ENCODE results near the gene SYNE1.

Gene SYNE1

DNA sequence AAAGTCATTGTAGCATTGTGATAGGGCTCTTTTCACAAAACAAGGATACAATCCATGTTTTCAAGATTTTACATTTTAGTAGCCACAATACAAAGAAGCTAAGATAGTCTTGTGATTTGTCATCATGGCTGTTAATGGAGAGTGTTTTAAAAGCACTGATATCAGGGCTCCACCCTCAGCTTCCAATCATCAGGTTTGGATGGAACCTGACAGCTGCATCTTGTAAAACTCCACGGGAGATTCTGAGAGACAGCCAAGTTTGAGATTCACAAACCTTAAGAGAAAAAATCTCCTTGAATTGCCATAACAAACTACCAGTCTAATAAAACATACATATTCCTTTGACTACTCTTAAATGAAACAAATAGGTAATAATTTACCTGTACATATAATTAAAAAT is 549.5 kb downstream of the SYNE1 start:
- peaks cover 1% of the 10 kb centered on the region for H3K79me2 ChIP-seq (ENCODE audit: control insufficient read depth, insufficient read depth, low read length, poor library complexity)
- no peak overlapping the region for H3K4ac ChIP-seq (ENCODE audit: low read depth, low read length)
- H2BK120ac ChIP-seq (ENCODE audit: insufficient read depth, low read length, poor library complexity): no peak overlapping the region
- no peak overlapping the region for H2AK5ac ChIP-seq (ENCODE audit: low read length)
- no peak overlapping the region for H4K91ac ChIP-seq (ENCODE audit: low read depth, low read length)
- H2AFZ ChIP-seq (ENCODE audit: insufficient read depth, low read length, poor library complexity): no peak overlapping the region
- H3K18ac ChIP-seq (ENCODE audit: low read length): no peak overlapping the region
- H2BK5ac ChIP-seq (ENCODE audit: low read depth, low read length, poor library complexity): no peak overlapping the region
- no peaks in the 10 kb centered on the region for H3K79me1 ChIP-seq (ENCODE audit: low read length)
- no peak for DNase-seq
- H3K4me2 ChIP-seq (ENCODE audit: low read length): no peak overlapping the region
- no peaks in the 10 kb centered on the region for H3K9me3 ChIP-seq (ENCODE audit: insufficient read depth, low read depth, low read length)
- H4K8ac ChIP-seq (ENCODE audit: low read depth, low read length): no peak overlapping the region
- no peak overlapping the region for H3K9ac ChIP-seq (ENCODE audit: low read length)
- H4K12ac ChIP-seq (ENCODE audit: low read depth, low read length): no peak overlapping the region
- no peaks in the 10 kb centered on the region for H3K27me3 ChIP-seq (ENCODE audit: insufficient read depth, low read length)
- no peaks in the 10 kb centered on the region for H3K36me3 ChIP-seq (ENCODE audit: control insufficient read depth in 1 of 2, insufficient read depth in 2 of 2, low read length in 2 of 2)
- peaks cover 3 to 7% of the 10 kb centered on the region in 2 experiments for H3K4me1 ChIP-seq (ENCODE audit: control insufficient read depth in 1 of 2, insufficient read depth in 2 of 2, low read length in 2 of 2)
- H3K4me3 ChIP-seq (ENCODE audit: low read depth, low read length): no peak overlapping the region
- no CpG with 5 or more reads among the region's 1 CpG for WGBS (ENCODE audit: extremely low coverage, insufficient coverage, insufficient read length)
- no peak overlapping the region for H3K14ac ChIP-seq (ENCODE audit: low read length)
- no peak overlapping the region for H3K23ac ChIP-seq (ENCODE audit: low read length)
- no peak overlapping the region for H2BK12ac ChIP-seq (ENCODE audit: low read length)
- no peak overlapping the region for H3K27ac ChIP-seq (ENCODE audit: low read depth, low read length)

DNA sequence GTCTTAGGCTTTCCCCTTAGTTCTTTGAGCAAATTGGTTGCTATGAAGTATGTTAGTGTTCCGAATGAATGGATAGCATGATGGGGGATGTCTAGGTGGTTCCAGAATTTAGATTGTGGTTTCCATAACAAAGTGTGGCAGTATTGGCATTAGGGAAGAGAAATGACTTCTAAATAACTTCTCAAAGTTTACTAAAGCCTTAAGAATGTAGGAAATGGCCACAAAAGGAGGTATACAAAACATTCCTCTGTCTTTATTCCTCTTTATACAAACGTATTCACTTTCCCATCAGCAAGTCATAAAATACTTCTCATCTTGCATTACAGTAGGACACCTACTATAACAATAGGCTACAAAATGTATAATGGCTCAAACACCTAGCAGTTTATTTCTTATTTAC is 550.1 kb downstream of the SYNE1 start:
- Histone ChIP-seq H3K36me3 (ENCODE audit: control insufficient read depth in 1 of 2, insufficient read depth in 2 of 2, low read length in 2 of 2) (no peaks in the 10 kb centered on the region), H3K9me3 (ENCODE audit: insufficient read depth, low read depth, low read length) (no peaks in the 10 kb centered on the region), H3K79me2 (ENCODE audit: control insufficient read depth, insufficient read depth, low read length, poor library complexity) (peaks cover 1% of the 10 kb centered on the region), H4K12ac (ENCODE audit: low read depth, low read length) (no peak overlapping the region), H3K18ac (ENCODE audit: low read length) (no peak overlapping the region), H2AFZ (ENCODE audit: insufficient read depth, low read length, poor library complexity) (no peak overlapping the region), H3K4me3 (ENCODE audit: low read depth, low read length) (no peak overlapping the region), H3K27ac (ENCODE audit: low read depth, low read length) (no peak overlapping the region), H2BK12ac (ENCODE audit: low read length) (no peak overlapping the region), H4K91ac (ENCODE audit: low read depth, low read length) (no peak overlapping the region), H3K23ac (ENCODE audit: low read length) (no peak overlapping the region), H3K27me3 (ENCODE audit: insufficient read depth, low read length) (no peaks in the 10 kb centered on the region), H3K4ac (ENCODE audit: low read depth, low read length) (no peak overlapping the region), H2BK120ac (ENCODE audit: insufficient read depth, low read length, poor library complexity) (no peak overlapping the region), H3K9ac (ENCODE audit: low read length) (no peak overlapping the region), H3K4me1 (ENCODE audit: control insufficient read depth in 1 of 2, insufficient read depth in 2 of 2, low read length in 2 of 2) (peaks cover 3 to 7% of the 10 kb centered on the region in 2 experiments), H2AK5ac (ENCODE audit: low read length) (no peak overlapping the region), H3K14ac (ENCODE audit: low read length) (no peak overlapping the region), H3K79me1 (ENCODE audit: low read length) (no peaks in the 10 kb centered on the region), H4K8ac (ENCODE audit: low read depth, low read length) (no peak overlapping the region), H3K4me2 (ENCODE audit: low read length) (no peak overlapping the region), H2BK5ac (ENCODE audit: low read depth, low read length, poor library complexity) (no peak overlapping the region)
- no peak for DNase-seq
- no CpG with 5 or more reads among the region's 2 CpGs for WGBS (ENCODE audit: extremely low coverage, insufficient coverage, insufficient read length)

DNA sequence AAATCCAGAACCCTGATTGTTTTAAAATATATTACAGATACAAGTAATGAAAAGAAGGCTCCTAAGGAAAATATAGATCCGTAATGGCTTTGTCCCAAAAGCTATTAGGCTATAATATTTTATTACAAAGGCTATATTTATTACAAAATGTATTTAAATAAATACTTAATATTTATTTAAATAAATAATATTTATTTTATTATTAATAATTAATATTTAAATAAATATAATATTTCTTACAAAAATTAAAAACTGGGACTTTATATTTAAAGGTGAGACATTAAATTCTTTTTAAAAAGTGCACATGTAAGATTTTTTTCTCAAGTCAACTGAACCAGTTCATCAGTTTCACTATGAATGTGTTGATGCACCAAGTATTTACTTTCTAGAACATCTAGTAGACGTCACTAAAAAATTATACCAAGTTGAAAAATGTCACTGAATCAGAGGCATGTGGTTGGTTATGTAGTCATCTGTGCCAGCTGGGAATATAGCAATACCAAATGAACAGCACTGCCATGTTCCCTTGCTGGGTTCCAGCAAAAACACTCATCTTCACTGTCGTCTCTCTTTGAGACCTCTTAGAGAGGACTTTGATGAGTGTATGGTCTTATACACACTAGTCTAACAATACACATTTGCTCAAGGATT is 550.8 kb downstream of the SYNE1 start:
- Histone ChIP-seq H3K18ac (ENCODE audit: low read length) (no peak overlapping the region), H3K79me2 (ENCODE audit: control insufficient read depth, insufficient read depth, low read length, poor library complexity) (peaks cover 1% of the 10 kb centered on the region), H2BK12ac (ENCODE audit: low read length) (no peak overlapping the region), H2AFZ (ENCODE audit: insufficient read depth, low read length, poor library complexity) (no peak overlapping the region), H2BK120ac (ENCODE audit: insufficient read depth, low read length, poor library complexity) (no peak overlapping the region), H4K12ac (ENCODE audit: low read depth, low read length) (no peak overlapping the region), H3K27ac (ENCODE audit: low read depth, low read length) (no peak overlapping the region), H3K4me3 (ENCODE audit: low read depth, low read length) (no peak overlapping the region), H3K23ac (ENCODE audit: low read length) (no peak overlapping the region), H3K4me1 (ENCODE audit: control insufficient read depth in 1 of 2, insufficient read depth in 2 of 2, low read length in 2 of 2) (peaks cover 3 to 4% of the 10 kb centered on the region in 2 experiments), H4K8ac (ENCODE audit: low read depth, low read length) (no peak overlapping the region), H3K9me3 (ENCODE audit: insufficient read depth, low read depth, low read length) (no peaks in the 10 kb centered on the region), H3K79me1 (ENCODE audit: low read length) (no peaks in the 10 kb centered on the region), H4K91ac (ENCODE audit: low read depth, low read length) (no peak overlapping the region), H3K27me3 (ENCODE audit: insufficient read depth, low read length) (no peaks in the 10 kb centered on the region), H3K4me2 (ENCODE audit: low read length) (no peak overlapping the region), H3K14ac (ENCODE audit: low read length) (no peak overlapping the region), H3K9ac (ENCODE audit: low read length) (no peak overlapping the region), H3K4ac (ENCODE audit: low read depth, low read length) (no peak overlapping the region), H2BK5ac (ENCODE audit: low read depth, low read length, poor library complexity) (no peak overlapping the region), H2AK5ac (ENCODE audit: low read length) (no peak overlapping the region), H3K36me3 (ENCODE audit: control insufficient read depth in 1 of 2, insufficient read depth in 2 of 2, low read length in 2 of 2) (no peaks in the 10 kb centered on the region)
- no peak for DNase-seq
- no CpG with 5 or more reads among the region's 3 CpGs for WGBS (ENCODE audit: extremely low coverage, insufficient coverage, insufficient read length)

DNA sequence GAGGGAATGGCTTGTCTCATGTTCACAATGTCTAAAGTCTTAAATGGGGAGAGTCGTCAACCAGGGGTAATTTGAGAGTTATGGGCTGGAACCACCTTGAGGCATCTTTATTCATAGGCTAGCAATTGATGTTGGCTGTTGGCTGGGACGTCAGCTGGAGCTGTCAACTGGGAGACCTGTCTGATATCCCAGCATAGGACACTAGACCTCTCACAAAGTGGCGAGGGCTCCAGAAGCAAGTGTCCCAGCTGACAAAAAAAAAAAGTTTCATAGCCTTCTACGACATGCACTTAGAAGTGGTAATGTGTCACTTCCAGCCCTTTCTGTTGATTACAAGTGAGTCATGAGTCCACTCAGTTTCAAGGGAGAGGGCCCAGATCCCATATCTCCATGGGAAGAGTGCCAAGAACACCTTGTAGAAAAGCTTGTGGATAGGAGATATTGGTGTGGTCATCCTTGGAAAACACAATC is 551.7 kb downstream of the SYNE1 start:
- H3K79me2 ChIP-seq (ENCODE audit: control insufficient read depth, insufficient read depth, low read length, poor library complexity): no peaks in the 10 kb centered on the region
- H4K12ac ChIP-seq (ENCODE audit: low read depth, low read length): no peak overlapping the region
- no peak overlapping the region for H3K14ac ChIP-seq (ENCODE audit: low read length)
- no peak overlapping the region for H3K4ac ChIP-seq (ENCODE audit: low read depth, low read length)
- no peak overlapping the region for H4K91ac ChIP-seq (ENCODE audit: low read depth, low read length)
- H3K79me1 ChIP-seq (ENCODE audit: low read length): no peaks in the 10 kb centered on the region
- H3K9me3 ChIP-seq (ENCODE audit: insufficient read depth, low read depth, low read length): no peaks in the 10 kb centered on the region
- no peaks in the 10 kb centered on the region for H3K36me3 ChIP-seq (ENCODE audit: control insufficient read depth in 1 of 2, insufficient read depth in 2 of 2, low read length in 2 of 2)
- H4K8ac ChIP-seq (ENCODE audit: low read depth, low read length): no peak overlapping the region
- H2BK5ac ChIP-seq (ENCODE audit: low read depth, low read length, poor library complexity): no peak overlapping the region
- WGBS (ENCODE audit: extremely low coverage, insufficient coverage, insufficient read length): no CpG with 5 or more reads among the region's 4 CpGs
- no peak for DNase-seq
- H3K27ac ChIP-seq (ENCODE audit: low read depth, low read length): no peak overlapping the region
- no peak overlapping the region for H2BK12ac ChIP-seq (ENCODE audit: low read length)
- H2AFZ ChIP-seq (ENCODE audit: insufficient read depth, low read length, poor library complexity): no peak overlapping the region
- H2BK120ac ChIP-seq (ENCODE audit: insufficient read depth, low read length, poor library complexity): no peak overlapping the region
- H2AK5ac ChIP-seq (ENCODE audit: low read length): no peak overlapping the region
- H3K4me3 ChIP-seq (ENCODE audit: low read depth, low read length): no peak overlapping the region
- H3K23ac ChIP-seq (ENCODE audit: low read length): no peak overlapping the region
- H3K9ac ChIP-seq (ENCODE audit: low read length): no peak overlapping the region
- H3K4me2 ChIP-seq (ENCODE audit: low read length): no peak overlapping the region
- H3K18ac ChIP-seq (ENCODE audit: low read length): no peak overlapping the region
- H3K4me1 ChIP-seq (ENCODE audit: control insufficient read depth in 1 of 2, insufficient read depth in 2 of 2, low read length in 2 of 2): no peaks in the 10 kb centered on the region
- no peaks in the 10 kb centered on the region for H3K27me3 ChIP-seq (ENCODE audit: insufficient read depth, low read length)

Measured in trophoblast cell (in vitro differentiated cells and primary cell).